GM18907 (cell line): Measurements from ENCODE around the gene RABL6.
"Not testable (repeated sequence)": the region's sequence is repeated elsewhere in the genome, so short reads cannot be mapped to it uniquely, and the experiment has no call there.

Experiments
- ATAC-seq: cut with Tn5 transposase; IDR thresholded peaks from one replicate; pipeline ENCODE4 v1.9.1; 2021; ENCODE audit warnings: mild to moderate bottlenecking, moderate library complexity; ENCODE audit not compliant: unreplicated experiment

The RABL6 gene

DNA sequence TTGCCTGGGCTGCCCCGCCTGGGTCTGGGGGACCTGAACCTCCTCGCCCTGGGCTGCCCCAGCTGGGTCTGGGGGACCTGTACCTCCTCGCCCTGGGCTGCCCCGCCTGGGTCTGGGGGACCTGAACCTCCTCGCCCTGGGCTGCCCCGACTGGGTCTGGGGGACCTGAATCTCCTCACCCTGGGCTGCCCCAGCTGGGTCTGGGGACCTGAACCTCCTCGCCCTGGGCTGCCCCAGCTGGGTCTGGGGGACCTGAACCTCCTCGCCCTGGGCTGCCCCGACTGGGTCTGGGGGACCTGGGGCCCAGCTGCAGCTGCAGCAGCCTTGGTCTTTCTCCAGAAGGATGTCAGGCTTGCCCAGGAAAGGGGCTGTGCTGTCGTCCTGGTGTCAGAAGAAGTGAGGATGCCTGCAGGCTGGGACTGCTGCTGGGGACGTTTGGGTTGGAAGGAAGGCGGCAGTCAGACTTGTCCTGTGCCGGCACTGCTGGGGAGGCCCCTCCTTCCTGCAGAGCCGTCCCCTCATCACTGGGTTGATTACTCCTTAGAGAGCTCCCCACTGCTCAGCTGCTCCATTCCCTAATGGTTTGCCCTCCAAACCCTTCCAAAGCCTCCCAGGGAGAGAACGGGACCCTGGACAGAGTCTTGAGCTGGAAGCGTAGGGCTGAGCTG is 25.8 kb downstream of the RABL6 start:
- ATAC-seq = not testable (repeated sequence)

DNA sequence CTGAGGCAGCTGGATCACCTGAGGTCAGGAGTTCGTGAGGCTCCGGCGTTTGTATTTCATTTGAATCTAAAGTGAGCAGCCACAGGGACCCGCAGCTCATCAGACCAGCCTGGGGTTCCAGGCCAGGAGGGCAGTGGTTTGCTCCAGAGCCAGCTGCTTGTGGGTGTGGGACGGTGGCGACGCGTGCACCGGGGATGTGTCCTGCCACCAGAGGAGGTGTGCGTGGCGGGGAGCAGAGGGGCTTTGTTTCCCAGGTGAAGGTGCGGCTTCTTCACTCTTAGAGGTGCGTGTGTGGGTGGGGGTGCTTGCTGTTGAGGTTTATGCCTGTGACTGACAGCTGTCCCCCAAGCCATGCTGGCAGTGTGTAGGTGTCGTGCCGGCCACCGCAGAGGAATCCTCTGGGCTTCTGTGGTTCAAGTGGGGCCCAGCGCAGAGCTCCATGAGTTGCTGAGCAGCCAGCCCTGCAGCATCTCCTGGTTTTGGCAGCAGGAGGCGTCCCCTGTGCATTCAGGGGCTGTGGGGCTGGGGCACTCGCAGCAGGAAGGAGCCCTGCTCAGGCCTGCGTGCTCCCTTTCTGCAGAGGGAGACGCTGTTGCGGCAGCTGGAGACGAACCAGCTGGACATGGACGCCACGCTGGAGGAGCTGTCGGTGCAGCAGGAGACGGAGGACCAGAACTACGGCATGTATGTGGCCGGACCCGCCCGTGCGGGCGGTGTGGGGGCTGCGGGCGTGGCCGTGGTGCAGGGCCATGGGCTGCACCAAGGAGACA is 27.6 kb downstream of the RABL6 start:
- ATAC-seq = no peak

DNA sequence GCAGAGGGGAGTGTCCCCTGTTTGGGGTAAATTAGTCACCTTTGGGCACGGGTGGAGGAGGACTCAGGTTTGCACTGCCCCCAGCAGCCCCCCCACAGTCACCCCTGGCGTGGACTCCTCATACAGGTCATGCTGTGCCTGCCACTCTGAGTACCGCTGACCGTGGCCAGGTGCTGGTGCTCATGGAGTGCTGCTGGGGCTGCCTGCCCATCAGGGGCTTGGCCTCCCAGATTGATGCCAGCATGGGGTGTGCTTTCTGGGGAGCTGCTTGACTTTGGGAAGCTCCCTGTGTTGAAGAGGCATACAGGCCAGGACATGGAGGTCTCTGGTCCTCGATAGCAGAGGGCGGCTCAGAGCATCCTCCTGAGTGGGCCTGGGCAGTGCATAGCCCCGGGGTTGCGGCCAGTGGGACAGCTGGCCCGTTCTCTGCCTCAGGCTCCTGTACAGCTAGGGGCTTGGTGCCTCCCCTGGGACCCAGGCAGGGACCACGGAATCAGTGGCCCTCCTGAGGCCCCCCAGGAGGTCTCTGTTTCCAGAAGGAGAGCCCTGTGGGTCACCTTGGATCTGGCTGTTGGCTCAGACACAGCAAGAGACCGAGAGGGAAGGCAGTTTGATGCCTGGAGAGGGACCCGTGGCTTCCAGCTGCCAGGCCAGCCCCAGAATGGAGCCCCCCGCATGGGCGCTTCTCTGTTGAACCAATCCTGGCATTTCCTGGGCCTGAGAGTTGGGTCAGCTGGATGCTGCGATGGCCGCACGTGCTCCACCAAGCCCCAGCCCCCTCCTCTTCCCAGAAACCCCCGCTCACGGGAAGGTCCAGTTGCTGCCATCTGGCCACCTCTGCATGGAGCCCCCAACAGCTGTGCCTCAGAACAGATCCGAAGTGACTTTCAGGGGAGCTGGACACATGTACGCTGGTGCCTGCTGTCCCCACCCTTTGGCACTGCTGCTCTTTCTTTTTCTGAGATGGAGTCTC is 28.5 kb downstream of the RABL6 start:
- ATAC-seq = no peak

DNA sequence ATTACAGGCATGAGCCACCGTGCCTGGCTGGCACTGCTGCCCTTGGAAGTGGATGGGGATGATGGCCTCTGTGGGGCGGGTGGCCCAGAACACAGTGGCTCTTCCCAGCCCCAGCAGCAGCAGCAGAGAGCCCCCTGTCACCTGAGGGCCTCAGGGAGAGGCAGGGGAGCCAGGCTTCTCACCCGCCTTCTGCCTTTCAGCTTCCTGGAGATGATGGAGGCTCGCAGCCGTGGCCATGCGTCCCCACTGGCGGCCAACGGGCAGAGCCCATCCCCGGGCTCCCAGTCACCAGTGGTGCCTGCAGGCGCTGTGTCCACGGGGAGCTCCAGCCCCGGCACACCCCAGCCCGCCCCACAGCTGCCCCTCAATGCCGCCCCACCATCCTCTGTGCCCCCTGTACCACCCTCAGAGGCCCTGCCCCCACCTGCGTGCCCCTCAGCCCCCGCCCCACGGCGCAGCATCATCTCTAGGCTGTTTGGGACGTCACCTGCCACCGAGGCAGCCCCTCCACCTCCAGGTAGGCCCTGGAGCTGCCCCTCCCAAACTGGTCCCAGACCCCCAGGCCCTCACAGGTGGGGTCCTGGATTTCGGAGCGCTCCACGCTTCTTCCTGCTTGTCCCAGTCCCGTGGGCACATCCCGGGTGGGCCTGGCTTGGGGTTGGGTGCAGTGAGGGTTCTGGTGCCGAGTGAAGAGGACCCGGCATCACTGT is 29.6 kb downstream of the RABL6 start:
- ATAC-seq = no peak

DNA sequence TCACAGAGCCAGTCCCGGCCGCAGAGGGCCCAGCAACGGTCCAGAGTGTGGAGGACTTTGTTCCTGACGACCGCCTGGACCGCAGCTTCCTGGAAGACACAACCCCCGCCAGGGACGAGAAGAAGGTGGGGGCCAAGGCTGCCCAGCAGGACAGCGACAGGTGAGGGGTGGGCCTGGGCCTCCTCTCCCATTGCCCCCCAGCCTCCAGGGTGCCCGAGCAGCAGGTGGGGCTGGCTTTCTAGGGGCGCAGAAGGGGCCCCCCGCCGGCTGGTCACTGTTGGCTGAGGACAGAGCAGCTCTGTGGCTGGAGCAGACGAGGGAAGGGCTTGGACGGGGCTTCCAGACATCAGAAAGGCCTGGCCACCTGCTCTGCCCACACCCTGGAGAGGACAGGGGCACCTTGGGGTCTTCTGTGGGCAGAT is 30.1 kb downstream of the RABL6 start:
- ATAC-seq = not testable (repeated sequence)

DNA sequence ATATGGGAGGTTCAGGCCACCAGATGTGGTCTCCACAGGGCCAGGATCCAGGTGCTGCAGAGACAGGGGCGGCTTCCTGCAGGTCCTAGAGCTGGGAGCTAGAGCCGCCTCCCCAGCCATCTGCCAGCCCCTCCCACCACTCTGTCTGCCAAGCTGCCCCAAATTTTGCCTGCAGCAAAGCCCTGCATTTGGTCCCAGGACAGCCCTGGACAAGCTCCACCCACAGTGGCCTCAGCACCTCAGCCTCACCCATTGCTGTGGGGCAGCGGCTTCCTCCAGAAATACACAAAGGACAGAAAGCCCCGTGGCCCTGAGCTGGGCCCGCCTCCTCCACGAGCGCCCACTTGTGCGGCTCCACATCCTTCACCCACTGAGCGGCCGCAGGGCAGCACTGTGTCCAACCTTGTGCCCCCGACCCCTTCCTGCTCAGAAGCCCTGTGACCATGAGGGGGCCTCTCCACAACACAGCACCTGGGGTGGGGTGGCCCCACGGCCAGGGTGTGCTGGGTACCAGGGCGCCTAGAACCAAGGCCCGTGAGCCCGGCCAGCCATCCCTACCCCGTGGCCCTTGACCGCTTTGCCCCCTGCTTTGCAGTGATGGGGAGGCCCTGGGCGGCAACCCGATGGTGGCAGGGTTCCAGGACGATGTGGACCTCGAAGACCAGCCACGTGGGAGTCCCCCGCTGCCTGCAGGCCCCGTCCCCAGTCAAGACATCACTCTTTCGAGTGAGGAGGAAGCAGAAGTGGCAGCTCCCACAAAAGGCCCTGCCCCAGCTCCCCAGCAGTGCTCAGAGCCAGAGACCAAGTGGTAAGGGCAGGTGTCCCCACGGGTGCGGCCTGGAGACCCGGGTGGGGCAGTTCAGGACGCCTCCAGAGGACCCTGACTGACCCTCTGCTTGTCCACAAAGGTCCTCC is 30.8 kb downstream of the RABL6 start:
- ATAC-seq = no peak

DNA sequence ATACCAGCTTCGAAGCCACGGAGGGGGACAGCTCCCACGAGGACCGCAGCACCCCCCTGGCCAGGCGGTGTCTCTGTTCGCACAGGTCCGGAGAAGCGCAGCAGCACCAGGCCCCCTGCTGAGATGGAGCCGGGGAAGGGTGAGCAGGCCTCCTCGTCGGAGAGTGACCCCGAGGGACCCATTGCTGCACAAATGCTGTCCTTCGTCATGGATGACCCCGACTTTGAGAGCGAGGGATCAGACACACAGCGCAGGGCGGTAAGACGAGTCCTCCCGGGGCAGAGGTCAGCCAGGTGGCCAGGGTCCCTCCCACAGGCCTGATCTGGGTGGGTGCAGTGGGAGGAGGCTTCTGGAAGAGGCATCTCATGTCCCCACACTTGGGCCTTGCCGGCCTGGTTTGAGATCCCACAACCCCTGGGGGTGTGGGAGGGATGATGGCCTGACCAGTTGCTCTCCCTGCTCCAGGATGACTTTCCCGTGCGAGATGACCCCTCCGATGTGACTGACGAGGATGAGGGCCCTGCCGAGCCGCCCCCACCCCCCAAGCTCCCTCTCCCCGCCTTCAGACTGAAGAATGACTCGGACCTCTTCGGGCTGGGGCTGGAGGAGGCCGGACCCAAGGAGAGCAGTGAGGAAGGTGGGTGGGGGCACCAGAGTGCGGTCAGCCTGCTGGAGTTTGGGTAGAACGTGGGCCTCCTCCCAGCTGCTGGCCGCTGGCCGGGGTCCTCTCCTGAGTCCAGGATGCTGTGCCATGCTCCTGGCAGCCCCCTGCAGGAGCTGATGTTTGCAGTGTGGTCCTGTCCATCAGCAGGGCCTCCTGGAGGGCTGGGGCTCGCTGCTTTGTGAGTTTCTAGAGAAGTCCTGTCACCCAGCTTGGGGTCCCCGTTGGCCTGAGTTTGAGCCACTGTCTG is 31.7 kb downstream of the RABL6 start:
- ATAC-seq = no peak

DNA sequence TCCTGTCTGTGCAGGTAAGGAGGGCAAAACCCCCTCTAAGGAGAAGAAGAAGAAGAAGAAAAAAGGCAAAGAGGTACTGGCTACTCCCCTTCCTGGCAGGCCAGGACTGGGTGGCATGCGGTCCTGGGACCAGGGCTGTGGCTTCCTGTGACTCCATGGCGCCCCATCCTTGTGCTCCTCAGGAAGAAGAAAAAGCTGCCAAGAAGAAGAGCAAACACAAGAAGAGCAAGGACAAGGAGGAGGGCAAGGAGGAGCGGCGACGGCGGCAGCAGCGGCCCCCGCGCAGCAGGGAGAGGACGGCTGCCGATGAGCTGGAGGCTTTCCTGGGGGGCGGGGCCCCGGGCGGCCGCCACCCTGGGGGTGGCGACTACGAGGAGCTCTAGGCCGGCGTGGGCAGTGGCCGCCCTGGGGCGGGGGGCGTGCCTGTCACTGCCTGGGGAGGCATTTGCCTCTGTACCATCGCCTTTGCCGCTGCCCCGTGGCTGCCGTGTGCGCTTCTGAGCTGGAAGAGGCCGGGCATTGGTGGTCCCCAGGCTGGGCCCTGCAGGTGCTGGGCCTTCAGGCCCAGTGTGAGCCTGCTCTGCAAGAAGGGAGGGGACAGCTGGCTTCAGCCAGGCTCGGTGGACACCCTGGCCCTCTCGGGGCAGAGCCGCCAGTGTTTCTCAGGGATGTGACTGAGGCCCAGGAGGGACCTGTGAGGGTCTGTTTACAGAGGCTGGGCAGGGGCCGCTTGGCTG is 32.6 kb downstream of the RABL6 start:
- ATAC-seq = no peak

DNA sequence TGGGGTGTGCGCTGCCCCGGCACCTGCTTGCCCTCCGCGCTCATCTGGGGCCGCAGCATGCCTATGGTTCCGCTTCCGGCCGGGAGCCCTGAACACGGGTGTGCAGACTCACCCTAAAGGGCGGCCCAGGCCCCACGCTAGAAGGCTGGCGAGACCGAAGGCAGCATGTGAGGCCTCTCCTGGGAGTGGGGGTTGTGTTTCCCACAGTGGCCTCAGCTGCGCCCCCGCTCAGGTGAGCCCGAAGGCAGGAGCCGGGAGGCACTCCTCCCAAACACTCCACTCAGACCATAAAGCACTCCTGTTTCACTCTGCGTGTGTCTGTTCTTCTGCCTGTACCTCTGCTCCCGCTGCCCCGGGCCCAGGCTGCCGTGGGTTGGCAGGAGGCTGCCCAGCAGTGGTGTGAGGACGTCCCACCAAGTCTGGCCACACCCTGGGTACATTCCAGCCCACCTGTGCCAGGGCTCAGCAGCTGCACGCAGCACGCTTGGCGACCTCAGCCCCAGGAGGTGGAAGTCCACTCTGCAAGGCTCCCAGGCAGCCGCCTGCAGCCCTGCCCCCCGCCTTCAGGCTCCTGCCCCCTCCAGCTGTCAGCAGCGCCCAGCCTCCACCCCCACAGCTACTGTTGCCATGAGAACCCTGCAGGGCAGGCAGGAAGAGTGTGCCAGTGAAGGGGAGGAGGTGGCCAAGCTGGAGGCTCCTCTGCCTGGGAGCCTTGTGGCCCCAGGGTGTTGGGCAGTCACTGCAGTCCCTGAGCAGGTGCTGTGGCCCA is 33.3 kb downstream of the RABL6 start:
- ATAC-seq = no peak

DNA sequence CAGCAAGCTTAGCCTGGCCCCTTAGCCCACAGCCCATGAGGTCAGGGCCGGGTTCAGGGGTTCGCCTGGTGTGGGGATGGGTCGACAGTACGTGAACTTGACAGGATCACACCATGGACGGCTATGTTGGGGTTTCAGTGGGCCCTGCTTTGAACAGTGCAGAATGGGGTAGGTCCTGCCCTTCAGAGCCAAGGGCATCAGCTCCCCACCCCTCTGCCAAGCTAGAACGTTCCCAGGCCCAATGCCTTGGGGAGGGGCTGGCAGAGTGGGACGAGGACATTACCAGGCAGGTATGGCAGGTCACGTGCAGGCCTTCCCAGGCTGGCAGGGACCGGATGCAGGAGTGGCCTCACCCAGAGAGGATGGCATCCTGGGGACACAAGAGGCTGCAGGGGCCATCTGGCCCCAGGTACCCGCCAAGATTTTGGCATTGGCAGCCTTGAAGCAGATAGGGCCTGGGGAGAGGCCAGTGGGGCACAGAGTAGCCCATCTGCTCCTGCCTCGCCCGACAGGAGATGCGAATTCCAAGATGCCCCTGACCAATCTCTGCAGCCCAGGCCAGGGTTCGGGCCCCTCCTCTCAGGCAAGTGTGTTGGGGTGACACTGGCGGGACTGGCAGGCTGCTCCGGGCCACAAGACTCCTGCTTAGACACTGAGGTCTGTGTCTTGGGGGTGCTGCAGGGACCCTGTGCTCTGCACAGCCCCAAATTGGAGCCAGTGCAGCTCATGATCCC is 34.1 kb downstream of the RABL6 start:
- ATAC-seq = not testable (repeated sequence)

DNA sequence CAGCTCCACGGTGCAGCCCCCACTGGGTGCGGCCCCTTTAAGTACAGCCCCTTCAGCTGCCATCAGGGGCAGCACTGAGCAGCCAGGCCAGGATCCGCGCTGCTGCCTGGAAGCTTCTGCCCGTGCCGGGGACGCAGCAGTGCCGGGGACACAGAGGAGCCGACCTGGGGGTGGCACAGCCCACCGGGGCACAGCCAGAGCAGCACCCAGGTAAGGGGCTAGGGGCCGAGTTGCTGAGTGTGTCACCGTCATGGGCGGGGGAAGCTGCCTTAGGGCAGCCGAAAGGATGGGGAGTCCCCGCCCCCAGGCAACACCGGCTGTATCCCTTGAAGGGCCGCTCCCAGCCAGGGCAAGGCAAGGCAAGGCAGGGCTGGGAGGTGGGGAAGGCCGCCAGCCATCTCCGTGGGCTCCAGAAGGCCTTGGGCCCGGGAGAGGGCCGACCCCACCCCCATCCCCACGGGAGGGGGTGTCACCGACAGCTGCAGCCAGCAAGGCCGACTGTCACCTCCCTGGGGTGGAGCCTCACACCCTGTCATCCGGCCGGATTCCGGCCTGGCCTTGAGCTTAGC is 34.7 kb downstream of the RABL6 start, which contains the start of gene AJM1:
AJM1 (plus strand) TSS at position 99 of the 569 bp plus-strand sequence. CDS start 1,937 bp downstream, outside the sequence.
- ATAC-seq = peak; percentile 70

DNA sequence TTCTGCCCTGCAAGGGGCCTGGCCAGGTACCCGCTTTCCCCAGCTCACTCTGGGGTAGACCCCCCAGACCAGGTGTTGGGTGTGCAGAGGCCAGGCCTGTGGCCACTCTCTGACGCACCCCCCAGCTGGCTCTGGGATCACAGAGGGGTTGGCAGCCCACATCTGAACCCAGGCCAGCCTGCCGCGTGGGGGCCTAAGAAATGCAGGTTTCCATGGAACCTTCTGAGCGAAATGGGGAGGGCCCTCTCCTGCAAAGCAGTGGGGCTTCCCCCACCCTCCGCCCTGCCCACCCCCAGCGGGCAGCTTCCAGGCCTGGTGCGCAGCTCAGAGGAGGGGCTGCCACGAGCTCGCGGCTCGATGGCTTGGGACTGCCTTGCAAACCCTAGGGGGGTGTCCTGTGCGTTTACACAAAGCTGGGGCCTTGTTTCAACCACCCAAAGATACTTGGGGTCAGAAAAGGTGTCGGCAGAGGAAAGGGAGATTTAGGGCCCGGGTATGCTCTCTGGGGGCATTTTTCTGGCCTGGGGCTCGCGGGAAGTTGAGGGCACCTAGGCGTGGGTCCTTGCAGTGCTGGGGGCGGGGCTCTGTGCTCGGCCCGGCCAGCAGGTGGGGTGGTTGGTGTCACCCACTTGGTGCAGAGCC is 35.5 kb downstream of the RABL6 start:
- not testable (repeated sequence) for ATAC-seq

DNA sequence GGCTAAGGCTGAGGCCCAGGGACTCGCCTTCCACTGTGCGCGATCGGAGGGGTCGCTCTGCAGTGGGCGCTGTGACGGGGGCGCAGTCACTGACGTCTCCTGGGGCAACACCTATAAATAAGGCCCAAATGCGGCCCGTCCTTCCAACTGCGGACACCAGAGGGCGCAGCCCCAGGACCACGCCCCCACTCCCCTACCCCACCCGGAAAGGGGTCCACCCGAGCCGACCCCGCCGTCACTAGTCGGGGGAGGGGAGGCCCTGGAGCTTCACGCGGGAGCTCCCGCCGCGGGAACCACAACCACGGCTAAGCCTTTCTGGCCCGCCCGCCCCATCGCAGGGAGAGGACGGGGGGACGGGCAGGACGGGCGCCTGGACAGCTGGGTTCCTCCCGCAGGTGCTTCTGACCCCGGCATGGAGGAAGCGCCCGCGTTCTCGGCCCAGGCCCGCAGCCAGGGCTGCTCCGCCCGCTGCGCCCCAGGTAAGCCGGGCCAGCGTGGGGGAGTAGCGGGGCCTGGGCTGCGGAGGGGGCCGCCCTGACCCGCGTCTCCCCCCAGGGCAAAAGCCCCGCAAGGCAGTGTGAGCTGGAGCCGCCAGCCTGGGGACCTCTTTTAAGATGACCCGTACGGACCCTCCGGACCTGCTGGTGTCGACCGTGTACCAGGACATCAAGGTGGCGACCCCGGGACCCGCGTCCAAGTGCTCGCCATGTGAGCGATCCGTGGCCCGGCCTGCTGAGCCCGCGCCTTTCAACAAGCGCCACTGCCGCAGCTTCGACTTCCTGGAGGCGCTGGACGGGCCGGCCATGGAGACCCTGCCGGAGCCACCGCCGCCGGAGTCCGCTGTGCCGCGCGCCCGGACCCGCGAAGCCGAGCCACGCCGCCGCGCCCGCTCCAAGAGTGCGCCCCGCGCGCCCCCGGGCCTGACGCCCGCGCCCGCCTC is 36.3 kb downstream of the RABL6 start:
- not testable (repeated sequence) for ATAC-seq

DNA sequence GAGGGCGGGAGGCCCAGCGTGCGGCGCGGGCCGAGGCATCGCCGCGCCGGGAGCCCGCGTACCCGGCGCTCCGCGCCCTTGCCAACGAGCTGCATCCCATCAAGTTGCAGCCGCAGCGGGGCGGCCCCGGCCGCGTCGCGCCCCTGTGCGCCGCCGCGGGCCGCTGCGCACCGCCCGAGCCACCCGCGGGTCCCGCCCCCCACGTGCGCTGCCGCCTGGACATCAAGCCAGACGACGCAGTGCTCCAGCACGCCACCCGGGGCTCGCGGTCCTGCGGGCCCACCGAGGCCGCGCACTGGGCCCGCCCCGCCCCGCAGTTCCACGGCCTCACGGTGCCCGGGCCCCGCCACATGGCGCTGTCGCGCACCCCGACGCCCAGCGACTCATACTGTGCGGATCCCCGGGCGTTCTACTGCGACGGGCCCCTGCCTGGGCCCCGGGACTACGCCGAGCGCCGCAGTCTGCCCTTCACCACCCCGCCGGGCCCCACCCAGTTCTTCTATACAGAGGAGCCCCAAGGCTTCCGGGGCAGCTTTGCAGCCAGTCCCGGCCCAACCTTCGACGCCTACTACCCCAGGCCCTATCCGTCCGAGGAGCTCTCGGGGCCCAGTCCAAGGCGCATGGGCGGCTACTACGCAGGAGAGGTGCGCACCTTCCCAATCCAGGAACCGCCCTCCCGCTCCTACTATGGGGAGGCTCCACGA is 37.2 kb downstream of the RABL6 start:
- no peak for ATAC-seq
